ENCODE results near the gene EPHB6. TPM values are rescaled to one million over a fixed set of nuclear protein-coding genes. Genes with fewer than 3 reads are reported as not detected.

Gene EPHB6
- total RNA-seq, 1 experiment from 2014 or later: 0.14 TPM

- no peak overlapping the region for H3K4me3 ChIP-seq
- no peak overlapping the region for H3K27ac ChIP-seq
- no peaks in the 10 kb centered on the region for H3K9me3 ChIP-seq (replicated peaks)
Measured at GRCh38 chr7:142919656-142920055, 64.8 kb downstream of the EPHB6 start.

More at GRCh38 chr7:142919656-142920055, 64.8 kb downstream of the EPHB6 start:
- Histone ChIP-seq H3K27me3 (peaks cover 17% of the 10 kb centered on the region), H3K4me1 (no peaks in the 10 kb centered on the region), H3K36me3 (no peaks in the 10 kb centered on the region)
- no peak for DNase-seq

Other genes with a start within 250 kb of the EPHB6 start
- not detected in 2 replicates for gene PRSS1, start 105.6 kb upstream of the EPHB6 start, total RNA-seq (2014; rRNA removed; shearing (Covaris generic))
- not detected in 2 replicates for gene PRSS2, start 84.1 kb upstream of the EPHB6 start, total RNA-seq (2014; rRNA removed; shearing (Covaris generic))
- gene TRPV6, start 30.7 kb downstream of the EPHB6 start, total RNA-seq (2014; rRNA removed; shearing (Covaris generic)): not detected in 2 replicates
- not detected in 2 replicates for gene TRPV5, start 78.7 kb downstream of the EPHB6 start, total RNA-seq (2014; rRNA removed; shearing (Covaris generic))
- gene LLCFC1, start 84.4 kb downstream of the EPHB6 start, total RNA-seq (2014; rRNA removed; shearing (Covaris generic)): not detected in 2 replicates
- gene KEL, start 107.3 kb downstream of the EPHB6 start, total RNA-seq (2014; rRNA removed; shearing (Covaris generic)): 0.08 and 0.69 TPM in 2 replicates
- gene OR9A2, start 172.1 kb downstream of the EPHB6 start, total RNA-seq (2014; rRNA removed; shearing (Covaris generic)): not detected in 2 replicates
- not detected in 2 replicates for gene OR6V1, start 197.3 kb downstream of the EPHB6 start, total RNA-seq (2014; rRNA removed; shearing (Covaris generic))